K562 (cell line): ENCODE results near the gene TBX1. TPM values are rescaled to one million over a fixed set of nuclear protein-coding genes. Genes with fewer than 3 reads are reported as not detected.

Source experiments
- CTCF ChIP-seq, 3 experiments: IDR thresholded peaks in 2 of 3; conservative IDR thresholded peaks in 1 of 3; 2 replicates each; pipeline ENCODE4 v1.5.1; 2011 to 2012; ENCODE audit warnings: low read length in 3 of 3, mild to moderate bottlenecking in 3 of 3, control low read depth in 2 of 3, improper control_type of control experiment in 1 of 3, inconsistent platforms in 1 of 3, low read depth in 1 of 3, mixed read lengths in 1 of 3, moderate library complexity in 1 of 3; ENCODE audit not compliant: insufficient read depth in 2 of 3
- CXXC5 ChIP-seq: fragments of 250-450 bp; sonication (Bioruptor Pico); IDR thresholded peaks from 2 replicates; pipeline ENCODE4 v1.8.0; 2022; ENCODE audit warnings: inconsistent platforms, mild to moderate bottlenecking, moderate library complexity
- DACH1 ChIP-seq: fragments of 450-650 bp; IDR thresholded peaks from 2 replicates; pipeline ENCODE4 v1.6.1; 2018; ENCODE audit not compliant: partially characterized antibody
- ELF1 ChIP-seq: fragments of 200-800 bp; sonication (Bioruptor generic); IDR thresholded peaks from 2 replicates; pipeline ENCODE4 v1.6.1; 2016; ENCODE audit warnings: missing genetic modification characterization, missing compliant biosample characterization
- ETV1 ChIP-seq: fragments of 450-650 bp; conservative IDR thresholded peaks from 2 replicates; pipeline ENCODE4 v1.6.1; 2016; ENCODE audit warnings: missing genetic modification characterization, control low read depth, low read depth, missing compliant biosample characterization
- FIP1L1 ChIP-seq: fragments of 200-400 bp; formaldehyde crosslinking; IDR thresholded peaks from 2 replicates; pipeline ENCODE4 v1.6.1; 2018; ENCODE audit warnings: mild to moderate bottlenecking, low read depth, low read length; ENCODE audit not compliant: poor library complexity, severe bottlenecking
- HBP1 ChIP-seq: fragments of 450-650 bp; formaldehyde crosslinking; IDR thresholded peaks from 2 replicates; pipeline ENCODE4 v1.4.0; 2022; ENCODE audit warnings: missing genetic modification characterization
- HEY1 ChIP-seq: fragments of 250-450 bp; sonication (Bioruptor Pico); IDR thresholded peaks from 2 replicates; pipeline ENCODE4 v1.5.0; 2020; ENCODE audit warnings: mild to moderate bottlenecking, moderate library complexity, borderline replicate concordance
- KAT8 ChIP-seq: fragments of 450-650 bp; IDR thresholded peaks from 2 replicates; pipeline ENCODE4 v1.6.1; 2016; ENCODE audit warnings: low read depth, mild to moderate bottlenecking
- LCOR ChIP-seq: sonication (generic); formaldehyde crosslinking; IDR thresholded peaks from 2 replicates; pipeline ENCODE4 v1.8.0; 2022; ENCODE audit warnings: mild to moderate bottlenecking, missing genetic modification reagents
- MXI1 ChIP-seq: IDR thresholded peaks from 2 replicates; pipeline ENCODE4 v1.6.1; 2011; ENCODE audit warnings: low read depth, mild to moderate bottlenecking, improper control_type of control experiment, low read length
- NFIX ChIP-seq: fragments of 250-450 bp; sonication (Bioruptor Pico); IDR thresholded peaks from 2 replicates; pipeline ENCODE4 v1.4.0; 2020; ENCODE audit warnings: low read depth, mild to moderate bottlenecking, moderate library complexity
- POLR3A ChIP-seq: IDR thresholded peaks from 2 replicates; pipeline ENCODE4 v1.6.1; 2011; ENCODE audit warnings: borderline replicate concordance, mild to moderate bottlenecking, moderate library complexity; ENCODE audit not compliant: insufficient read length, insufficient read depth; ENCODE audit errors: extremely low read depth
- PRPF4 ChIP-seq: fragments of 200-400 bp; formaldehyde crosslinking; IDR thresholded peaks from one replicate; pipeline ENCODE4 v1.6.1; 2017; ENCODE audit warnings: low read length, low read depth, mild to moderate bottlenecking; ENCODE audit not compliant: insufficient read depth, poor library complexity, severe bottlenecking
- U2AF2 ChIP-seq: fragments of 200-400 bp; formaldehyde crosslinking; optimal IDR thresholded peaks from 2 replicates; pipeline ENCODE3; 2017; ENCODE audit warnings: low read depth, mild to moderate bottlenecking, low read length
- XRCC5 ChIP-seq: fragments of 200-400 bp; formaldehyde crosslinking; IDR thresholded peaks from 2 replicates; pipeline ENCODE4 v1.6.1; 2017; ENCODE audit warnings: low read depth, mild to moderate bottlenecking, low read length
- ZBED1 ChIP-seq: IDR thresholded peaks from 2 replicates; pipeline ENCODE4 v1.6.1; 2014
- ZBTB7A ChIP-seq: IDR thresholded peaks from 2 replicates; pipeline ENCODE4 v1.6.1; 2011; ENCODE audit warnings: low read depth, mild to moderate bottlenecking, low read length, moderate library complexity, borderline replicate concordance; ENCODE audit not compliant: control insufficient read depth
- ZBTB8A ChIP-seq: fragments of 450-650 bp; IDR thresholded peaks from 2 replicates; pipeline ENCODE4 v1.6.1; 2018; ENCODE audit warnings: mild to moderate bottlenecking, moderate library complexity; ENCODE audit not compliant: partially characterized antibody
- ZNF134 ChIP-seq: fragments of 250-450 bp; sonication (Bioruptor Pico); conservative IDR thresholded peaks from 2 replicates; pipeline ENCODE4 v1.4.0; 2020
- ZNF197 ChIP-seq: fragments of 200-800 bp; sonication (Bioruptor generic); IDR thresholded peaks from 2 replicates; pipeline ENCODE4 v1.6.1; 2016; ENCODE audit warnings: low read depth, missing genetic modification characterization, missing compliant biosample characterization
- ZNF408 ChIP-seq: fragments of 250-450 bp; sonication (Bioruptor Pico); IDR thresholded peaks from 2 replicates; pipeline ENCODE4 v1.4.0; 2020; ENCODE audit warnings: low read depth, mild to moderate bottlenecking, moderate library complexity
- polyA plus RNA-seq, 8 experiments: library from polyadenylated mRNA; depleted of rRNA in 4 of 8; stranded (reverse) in 5 of 8; unstranded in 3 of 8; fragments of >200 nt; fragmentation: Nextera tagmentation in 2 of 8; fragmentation: Illumina TruSeq in 1 of 8; extraction: Ambion mirVana in 2 of 8; extraction: Trizol in 1 of 8; gene quantifications; 2 replicates each; pipeline versions ENCODE4 v1.2.1 to v1.2.3, GENCODE V29; 2011 to 2014; ENCODE audit warnings: inconsistent platforms in 1 of 8, missing spikeins in 1 of 8
- total RNA-seq, 7 experiments: library from RNA; depleted of rRNA in 6 of 7; stranded (reverse); fragments of >200 nt in 6 of 7; fragmentation: Illumina TruSeq in 2 of 7; extraction: Trizol in 2 of 7; gene quantifications; 2 replicates each; pipeline versions ENCODE4 v1.2.1 to v1.2.3, GENCODE V29; 2011 to 2021; ENCODE audit warnings: low replicate concordance in 1 of 7
- TF ChIP-seq, protein P1 (sequence below): fragments of 450-650 bp; formaldehyde crosslinking; IDR thresholded peaks from 2 replicates; pipeline ENCODE4 v1.4.0; 2020; ENCODE audit warnings: mild to moderate bottlenecking, mixed read lengths
- TF ChIP-seq, protein P2 (sequence below): sonication (generic); IDR thresholded peaks from 2 replicates; pipeline ENCODE4 v1.6.1; 2016

Gene TBX1
- total and polyA plus RNA-seq, 9 of the 15 experiments (the other 6 are each of a cell fraction or from before 2014, with no cell fraction given) = 0.07 to 35.0 (median 3.9) TPM

GRCh38 chr22:19719488-19720021 is 41.0 kb upstream of the TBX1 start (continued):
- TF ChIP-seq XRCC5 (no peak), DACH1 (no peak), ZNF408 (CRISPR knock-in tag) (no peak), POLR3A (no peak), ELF1 (tag) (no peak), PRPF4 (no peak), ZNF197 (no peak), ZBTB8A (no peak), ZNF134 (CRISPR knock-in tag) (no peak), HBP1 (CRISPR knock-in tag) (no peak), FIP1L1 (no peak), U2AF2 (no peak), CTCF (IDR thresholded peaks at IDR 0.05 in 2 of 3, conservative IDR thresholded peaks at IDR 0.05 in 1 of 3; ENCODE audit: insufficient read depth in 2 of 3, low read depth in 1 of 3, low read length in 3 of 3) (no peak), LCOR (CRISPR knock-in tag) (no peak), HEY1 (CRISPR knock-in tag) (no peak), KAT8 (no peak), ZBTB7A (no peak), NFIX (CRISPR knock-in tag) (no peak), CXXC5 (CRISPR knock-in tag) (no peak), MXI1 (no peak), ZBED1 (no peak), ETV1 (tag) (no peak)
- TF ChIP-seq, protein P1, sequence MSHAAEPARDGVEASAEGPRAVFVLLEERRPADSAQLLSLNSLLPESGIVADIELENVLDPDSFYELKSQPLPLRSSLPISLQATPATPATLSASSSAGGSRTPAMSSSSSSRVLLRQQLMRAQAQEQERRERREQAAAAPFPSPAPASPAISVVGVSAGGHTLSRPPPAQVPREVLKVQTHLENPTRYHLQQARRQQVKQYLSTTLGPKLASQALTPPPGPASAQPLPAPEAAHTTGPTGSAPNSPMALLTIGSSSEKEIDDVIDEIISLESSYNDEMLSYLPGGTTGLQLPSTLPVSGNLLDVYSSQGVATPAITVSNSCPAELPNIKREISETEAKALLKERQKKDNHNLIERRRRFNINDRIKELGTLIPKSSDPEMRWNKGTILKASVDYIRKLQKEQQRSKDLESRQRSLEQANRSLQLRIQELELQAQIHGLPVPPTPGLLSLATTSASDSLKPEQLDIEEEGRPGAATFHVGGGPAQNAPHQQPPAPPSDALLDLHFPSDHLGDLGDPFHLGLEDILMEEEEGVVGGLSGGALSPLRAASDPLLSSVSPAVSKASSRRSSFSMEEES (CRISPR knock-in tag) = no peak
- TF ChIP-seq, protein P2, sequence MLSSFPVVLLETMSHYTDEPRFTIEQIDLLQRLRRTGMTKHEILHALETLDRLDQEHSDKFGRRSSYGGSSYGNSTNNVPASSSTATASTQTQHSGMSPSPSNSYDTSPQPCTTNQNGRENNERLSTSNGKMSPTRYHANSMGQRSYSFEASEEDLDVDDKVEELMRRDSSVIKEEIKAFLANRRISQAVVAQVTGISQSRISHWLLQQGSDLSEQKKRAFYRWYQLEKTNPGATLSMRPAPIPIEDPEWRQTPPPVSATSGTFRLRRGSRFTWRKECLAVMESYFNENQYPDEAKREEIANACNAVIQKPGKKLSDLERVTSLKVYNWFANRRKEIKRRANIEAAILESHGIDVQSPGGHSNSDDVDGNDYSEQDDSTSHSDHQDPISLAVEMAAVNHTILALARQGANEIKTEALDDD = no peak
